Measurements from ENCODE around the gene CEP41. TPM values are rescaled to one million over a fixed set of nuclear protein-coding genes. Genes with fewer than 3 reads are reported as not detected.

CEP41 gene
- total and polyA plus RNA-seq, 2 donors (not counting 3 experiments of a cell fraction or from before 2014, with no cell fraction given) = 19.5 to 26.8 TPM

- no peaks in the 10 kb centered on the region for H3K9me3 ChIP-seq (replicated peaks; ENCODE audit: control insufficient read depth, insufficient read depth, low read length)
- no peak overlapping the region for H3K4me2 ChIP-seq (ENCODE audit: insufficient read depth, low read length)
- no peaks in the 10 kb centered on the region for H3K36me3 ChIP-seq (ENCODE audit: control insufficient read depth in 2 of 2, extremely low read depth in 1 of 2, insufficient read depth in 2 of 2, low read length in 2 of 2)
- no peak overlapping the region for H3K4me3 ChIP-seq (replicated peaks in 1 of 3; ENCODE audit: insufficient read depth in 1 of 3, low read depth in 1 of 3, low read length in 3 of 3)
- no peak overlapping the region for H3K9ac ChIP-seq (replicated peaks; ENCODE audit: extremely low read depth, insufficient read depth, low read length)
- H4K20me1 ChIP-seq (replicated peaks; ENCODE audit: control insufficient read depth, extremely low read depth, insufficient read depth, low read length) = no peaks in the 10 kb centered on the region
- no peaks in the 10 kb centered on the region for H3K9me1 ChIP-seq (replicated peaks; ENCODE audit: control insufficient read depth, extremely low read depth, insufficient read depth, low read length)
- H3K79me2 ChIP-seq (ENCODE audit: control insufficient read depth, insufficient read depth, low read length) = no peaks in the 10 kb centered on the region
- ChIA-PET POLR2A (no interaction called here), CTCF (no interaction called here)
- BruUV-seq (replicated peaks) = no TSS peak
- TF ChIP-seq EZH2 (IDR thresholded peaks at IDR 0.05; ENCODE audit: borderline replicate concordance, low read depth, low read length, severe bottlenecking) (no peak), GATA2 (IDR thresholded peaks at IDR 0.05; ENCODE audit: insufficient read depth, insufficient read length, low read depth, low read length) (no peak)
- TF ChIP-seq, protein P1, sequence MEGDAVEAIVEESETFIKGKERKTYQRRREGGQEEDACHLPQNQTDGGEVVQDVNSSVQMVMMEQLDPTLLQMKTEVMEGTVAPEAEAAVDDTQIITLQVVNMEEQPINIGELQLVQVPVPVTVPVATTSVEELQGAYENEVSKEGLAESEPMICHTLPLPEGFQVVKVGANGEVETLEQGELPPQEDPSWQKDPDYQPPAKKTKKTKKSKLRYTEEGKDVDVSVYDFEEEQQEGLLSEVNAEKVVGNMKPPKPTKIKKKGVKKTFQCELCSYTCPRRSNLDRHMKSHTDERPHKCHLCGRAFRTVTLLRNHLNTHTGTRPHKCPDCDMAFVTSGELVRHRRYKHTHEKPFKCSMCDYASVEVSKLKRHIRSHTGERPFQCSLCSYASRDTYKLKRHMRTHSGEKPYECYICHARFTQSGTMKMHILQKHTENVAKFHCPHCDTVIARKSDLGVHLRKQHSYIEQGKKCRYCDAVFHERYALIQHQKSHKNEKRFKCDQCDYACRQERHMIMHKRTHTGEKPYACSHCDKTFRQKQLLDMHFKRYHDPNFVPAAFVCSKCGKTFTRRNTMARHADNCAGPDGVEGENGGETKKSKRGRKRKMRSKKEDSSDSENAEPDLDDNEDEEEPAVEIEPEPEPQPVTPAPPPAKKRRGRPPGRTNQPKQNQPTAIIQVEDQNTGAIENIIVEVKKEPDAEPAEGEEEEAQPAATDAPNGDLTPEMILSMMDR (IDR thresholded peaks at IDR 0.05; ENCODE audit: extremely low read depth in 1 of 2, insufficient read depth in 1 of 2, low read depth in 1 of 2, low read length in 2 of 2) = no peak
- H3K27ac ChIP-seq (ENCODE audit: insufficient read depth, low read depth, low read length) = no peak overlapping the region
- DNase-seq (ENCODE audit: low read depth, low spot score) = no peak
- H3K27me3 ChIP-seq (ENCODE audit: control insufficient read depth in 2 of 2, insufficient read depth in 2 of 2, low read length in 2 of 2) = peaks cover 0 to 3% of the 10 kb centered on the region in 2 experiments
- intact Hi-C loops (cut with micrococcal nuclease) (no loop called here), dilution Hi-C loops (cut with MboI; ENCODE audit: extremely low pct_ligation_motif_present, low sequenced_read_pairs) (no loop called here)
- no peak overlapping the region for H2AFZ ChIP-seq (ENCODE audit: low read depth, low read length)
- peaks cover 7% of the 10 kb centered on the region for H3K4me1 ChIP-seq (ENCODE audit: control insufficient read depth, extremely low read depth, insufficient read depth, low read length)
- FAIRE-seq = no peak
Observed at GRCh38 chr7:130446259-130446658, 5.4 kb upstream of the CEP41 start.

DNA sequence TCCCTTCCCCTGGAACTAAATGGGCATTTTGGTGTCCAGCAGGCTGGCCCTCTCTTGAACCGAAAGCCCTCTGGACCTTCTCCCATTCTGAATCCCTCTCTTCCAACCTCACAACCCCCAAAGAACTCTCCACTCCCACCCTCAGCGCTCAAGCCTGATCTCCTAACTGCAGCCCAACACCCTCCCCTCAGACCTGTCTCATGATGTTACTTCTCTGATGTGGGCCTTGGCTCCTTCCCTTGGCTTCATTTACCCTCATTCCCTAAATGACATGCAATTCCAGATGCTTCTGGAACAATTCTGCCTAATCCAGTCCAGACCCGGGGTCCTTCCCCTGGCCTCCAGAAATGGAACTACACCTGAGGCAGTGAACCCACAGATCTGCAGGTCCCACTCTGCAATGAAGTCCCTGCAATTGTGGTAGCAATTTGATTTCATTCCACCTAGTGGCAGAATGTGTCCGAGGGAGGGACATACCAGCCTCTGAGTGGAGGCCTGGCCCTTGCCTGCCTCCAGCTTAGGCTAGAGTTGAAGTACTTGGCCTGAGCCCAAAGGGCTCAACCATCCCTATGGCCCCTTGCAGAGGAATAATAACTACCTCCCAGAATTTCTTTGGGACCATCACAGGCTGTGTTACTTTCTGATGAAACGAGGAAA is 4.1 kb upstream of the CEP41 start:
- Histone ChIP-seq H3K9ac (replicated peaks; ENCODE audit: extremely low read depth, insufficient read depth, low read length) (no peak overlapping the region), H3K4me3 (replicated peaks in 1 of 3; ENCODE audit: insufficient read depth in 1 of 3, low read depth in 1 of 3, low read length in 3 of 3) (no peak overlapping the region), H3K79me2 (ENCODE audit: control insufficient read depth, insufficient read depth, low read length) (peaks cover 2% of the 10 kb centered on the region), H3K36me3 (ENCODE audit: control insufficient read depth in 2 of 2, extremely low read depth in 1 of 2, insufficient read depth in 2 of 2, low read length in 2 of 2) (no peaks in the 10 kb centered on the region), H3K9me3 (replicated peaks; ENCODE audit: control insufficient read depth, insufficient read depth, low read length) (no peaks in the 10 kb centered on the region), H3K4me1 (ENCODE audit: control insufficient read depth, extremely low read depth, insufficient read depth, low read length) (peaks cover 12% of the 10 kb centered on the region), H3K9me1 (replicated peaks; ENCODE audit: control insufficient read depth, extremely low read depth, insufficient read depth, low read length) (no peaks in the 10 kb centered on the region), H2AFZ (ENCODE audit: low read depth, low read length) (no peak overlapping the region), H3K4me2 (ENCODE audit: insufficient read depth, low read length) (no peak overlapping the region), H3K27ac (ENCODE audit: insufficient read depth, low read depth, low read length) (no peak overlapping the region), H3K27me3 (ENCODE audit: control insufficient read depth in 2 of 2, insufficient read depth in 2 of 2, low read length in 2 of 2) (peaks cover 0 to 3% of the 10 kb centered on the region in 2 experiments), H4K20me1 (replicated peaks; ENCODE audit: control insufficient read depth, extremely low read depth, insufficient read depth, low read length) (no peaks in the 10 kb centered on the region)
- FAIRE-seq (no peak), DNase-seq (ENCODE audit: low read depth, low spot score) (no peak)
- no TSS peak for BruUV-seq (replicated peaks)
- CTCF ChIA-PET = no interaction called here
- POLR2A ChIA-PET = no interaction called here
- intact Hi-C loops (cut with micrococcal nuclease) = loop anchor here (5.0 kb wide), 1 partner anchor 373 kb away; the partner anchor contains the start of gene KLHDC10
- dilution Hi-C loops (cut with MboI; ENCODE audit: extremely low pct_ligation_motif_present, low sequenced_read_pairs) = no loop called here
- TF ChIP-seq JUN (IDR thresholded peaks at IDR 0.05; ENCODE audit: borderline replicate concordance, insufficient read depth, insufficient read length, low read depth) (no peak), FOS (IDR thresholded peaks at IDR 0.05; ENCODE audit: borderline replicate concordance, insufficient read depth, low read length) (no peak), POLR2AphosphoS5 (IDR thresholded peaks at IDR 0.05; ENCODE audit: insufficient read depth, low read depth, low read length) (no peak), POLR2A (IDR thresholded peaks at IDR 0.05; ENCODE audit: low read depth, low read length) (no peak), EZH2 (IDR thresholded peaks at IDR 0.05; ENCODE audit: borderline replicate concordance, low read depth, low read length, severe bottlenecking) (no peak), MYC (IDR thresholded peaks at IDR 0.05; ENCODE audit: low read depth, low read length) (no peak), GATA2 (IDR thresholded peaks at IDR 0.05; ENCODE audit: insufficient read depth, insufficient read length, low read depth, low read length) (no peak)
- TF ChIP-seq, protein P1 (IDR thresholded peaks at IDR 0.05; ENCODE audit: extremely low read depth in 1 of 2, insufficient read depth in 1 of 2, low read depth in 1 of 2, low read length in 2 of 2) = no peak
- TF ChIP-seq, protein P2, sequence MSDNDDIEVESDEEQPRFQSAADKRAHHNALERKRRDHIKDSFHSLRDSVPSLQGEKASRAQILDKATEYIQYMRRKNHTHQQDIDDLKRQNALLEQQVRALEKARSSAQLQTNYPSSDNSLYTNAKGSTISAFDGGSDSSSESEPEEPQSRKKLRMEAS (IDR thresholded peaks at IDR 0.05; ENCODE audit: insufficient read depth, insufficient read length) = no peak

Data from endothelial cell of umbilical vein (primary cell).